Keratinocyte (primary cell): ENCODE results near the gene PKHD1. TPM values are rescaled to one million over a fixed set of nuclear protein-coding genes. Genes with fewer than 3 reads are reported as not detected.

Experiments used
- DNase-seq: peaks from one replicate; pipeline ENCODE4 v3.0.0-alpha.2; 2011; ENCODE audit warnings: low read depth, missing footprints, low spot score
- FAIRE-seq: peaks from 2 replicates; lab custom pipeline; 2011; peaks lifted over from hg19 to GRCh38; lab: Jason Lieb, UNC
- H2AFZ ChIP-seq: 2 replicates; pipeline ENCODE4 v1.6.0; 2012; ENCODE audit warnings: low read length, control low read depth, inconsistent platforms; ENCODE audit not compliant: control insufficient read depth
- H3K27ac ChIP-seq: 2 replicates; pipeline ENCODE4 v1.5.1; 2011; ENCODE audit warnings: low read length; ENCODE audit not compliant: control insufficient read depth, insufficient read depth
- H3K27me3 ChIP-seq: 3 replicates; pipeline ENCODE4 v1.6.0; 2011; ENCODE audit warnings: low read length; ENCODE audit not compliant: control insufficient read depth, insufficient read depth; ENCODE audit errors: extremely low read depth
- H3K36me3 ChIP-seq, 2 experiments: 2 replicates in 1 of 2; 3 replicates in 1 of 2; pipeline ENCODE4 v1.5.1; 2011; ENCODE audit warnings: low read length in 2 of 2, mild to moderate bottlenecking in 1 of 2; ENCODE audit not compliant: control insufficient read depth in 2 of 2, insufficient read depth in 2 of 2; ENCODE audit errors: extremely low read depth in 1 of 2
- H3K4me1 ChIP-seq: 3 replicates; pipeline ENCODE4 v1.5.1; 2011; ENCODE audit warnings: low read length; ENCODE audit not compliant: control insufficient read depth, insufficient read depth; ENCODE audit errors: extremely low read depth
- H3K4me2 ChIP-seq: 3 replicates; pipeline ENCODE4 v1.6.0; 2011; ENCODE audit warnings: low read depth, low read length; ENCODE audit not compliant: control insufficient read depth, insufficient read depth; ENCODE audit errors: extremely low read depth
- H3K4me3 ChIP-seq, 3 experiments: fragments of 200-600 bp in 1 of 3; sonication (generic) in 1 of 3; 2 replicates in 2 of 3; 3 replicates in 1 of 3; pipeline ENCODE4 v1.5.1; 2011 to 2016; ENCODE audit warnings: low read length in 3 of 3, mild to moderate bottlenecking in 3 of 3, control low read depth in 2 of 3, inconsistent platforms in 1 of 3, low read depth in 1 of 3, mixed read lengths in 1 of 3, mixed run types in 1 of 3, moderate library complexity in 1 of 3; ENCODE audit not compliant: control insufficient read depth in 2 of 3, insufficient read depth in 2 of 3; ENCODE audit errors: extremely low read depth in 1 of 3
- H3K79me2 ChIP-seq: 2 replicates; pipeline ENCODE4 v1.6.0; 2012; ENCODE audit warnings: low read length; ENCODE audit not compliant: control insufficient read depth, insufficient read depth
- H3K9ac ChIP-seq: 3 replicates; pipeline ENCODE4 v1.6.0; 2011; ENCODE audit warnings: low read length; ENCODE audit not compliant: control insufficient read depth, insufficient read depth; ENCODE audit errors: extremely low read depth
- H3K9me1 ChIP-seq: 3 replicates; pipeline ENCODE4 v1.6.0; 2011; ENCODE audit warnings: low read length; ENCODE audit not compliant: control insufficient read depth, insufficient read depth; ENCODE audit errors: extremely low read depth
- H3K9me3 ChIP-seq: 2 replicates; pipeline ENCODE4 v1.5.1; 2012; ENCODE audit warnings: low read depth, low read length; ENCODE audit not compliant: control insufficient read depth
- H4K20me1 ChIP-seq: 3 replicates; pipeline ENCODE4 v1.6.0; 2011; ENCODE audit warnings: low read length; ENCODE audit not compliant: control insufficient read depth, insufficient read depth; ENCODE audit errors: extremely low read depth
- CTCF ChIP-seq, 3 experiments: IDR thresholded peaks in 1 of 3; conservative IDR thresholded peaks in 1 of 3; optimal IDR thresholded peaks in 1 of 3; 2 replicates in 2 of 3; 3 replicates in 1 of 3; pipeline versions ENCODE3 to v1.5.1; 2011; ENCODE audit warnings: low read length in 3 of 3, mild to moderate bottlenecking in 3 of 3, moderate library complexity in 2 of 3, control low read depth in 1 of 3, inconsistent platforms in 1 of 3; ENCODE audit not compliant: insufficient read depth in 2 of 3; ENCODE audit errors: extremely low read depth in 1 of 3
- EZH2 ChIP-seq: IDR thresholded peaks from one replicate; pipeline ENCODE4 v1.6.1; 2012; ENCODE audit warnings: inconsistent platforms, mild to moderate bottlenecking, low read length, moderate library complexity
- dilution Hi-C: fragments of 300-500 bp; cut with MboI; formaldehyde crosslinking; loops from one replicate; pipeline ENCODE4 v1.7.0; 2020; ENCODE audit warnings: low sequenced_read_pairs; ENCODE audit not compliant: extremely low pct_ligation_motif_present
- polyA plus RNA-seq, 5 experiments: library from polyadenylated mRNA; depleted of rRNA in 3 of 5; stranded (reverse) in 3 of 5; stranded (forward) in 1 of 5; unstranded in 1 of 5; fragments of >200 nt; gene quantifications; 1 replicate in 1 of 5; 2 replicates in 3 of 5; 3 replicates in 1 of 5; pipeline versions ENCODE4 v1.2.1 to v1.2.3, GENCODE V29; 2011 to 2012; ENCODE audit warnings: missing spikeins in 2 of 5, low read depth in 1 of 5, low replicate concordance in 1 of 5

PKHD1 gene
- polyA plus RNA-seq, 1 donor (not counting 4 experiments of a cell fraction or from before 2014, with no cell fraction given): under 0.01 TPM

DNA sequence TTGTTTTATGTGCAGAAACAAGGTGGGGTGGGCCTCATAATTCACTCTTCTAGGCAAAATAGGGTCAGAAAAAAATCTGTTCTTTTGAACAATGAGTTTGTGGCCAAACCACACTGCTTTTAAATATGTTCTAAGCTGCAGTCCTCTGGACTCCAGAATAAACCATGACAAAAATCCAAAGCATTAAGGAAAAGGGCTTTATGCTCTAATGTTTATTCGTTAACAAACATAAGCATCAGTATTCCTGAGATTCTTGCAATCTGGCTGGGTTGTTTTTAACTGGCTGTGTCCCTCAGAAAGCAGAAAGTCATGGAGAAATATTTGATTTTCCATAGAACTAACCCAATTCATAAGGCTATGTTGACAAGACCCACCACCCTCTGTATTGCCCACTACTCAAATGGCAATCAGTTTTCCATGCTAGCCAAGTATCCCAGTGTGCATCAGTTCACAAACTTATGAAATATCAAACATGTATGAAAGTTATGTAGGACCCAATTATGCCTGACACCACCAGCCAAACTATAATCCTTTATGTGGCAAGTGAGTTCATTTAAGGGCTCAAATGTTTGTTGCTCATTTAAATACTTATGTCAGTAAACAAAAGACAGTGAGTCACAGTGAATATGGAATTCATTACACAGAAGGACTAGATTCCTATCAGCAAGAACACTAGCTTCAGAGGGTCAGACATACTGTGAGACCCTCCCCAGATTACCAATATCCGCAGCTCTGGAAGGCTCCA, 45.1 kb downstream of the PKHD1 start:
- H3K79me2 ChIP-seq: no peaks in the 10 kb centered on the region
- no peak overlapping the region for H2AFZ ChIP-seq
- H3K4me2 ChIP-seq: no peak overlapping the region
- H3K9ac ChIP-seq: no peak overlapping the region
- FAIRE-seq (no peak), DNase-seq (no peak)
- no peaks in the 10 kb centered on the region for H3K36me3 ChIP-seq
- H3K4me1 ChIP-seq: no peaks in the 10 kb centered on the region
- dilution Hi-C loops: no loop called here
- H3K27me3 ChIP-seq: no peaks in the 10 kb centered on the region
- H3K9me1 ChIP-seq: no peaks in the 10 kb centered on the region
- no peak for TF ChIP-seq EZH2
- no peak for TF ChIP-seq CTCF (optimal IDR thresholded peaks at IDR 0.05 in 1 of 3, IDR thresholded peaks at IDR 0.05 in 1 of 3, conservative IDR thresholded peaks at IDR 0.05 in 1 of 3; ENCODE audit: extremely low read depth in 1 of 3, insufficient read depth in 2 of 3, low read length in 3 of 3)
- H3K27ac ChIP-seq: no peak overlapping the region
- H3K4me3 ChIP-seq: no peak overlapping the region
- no peaks in the 10 kb centered on the region for H4K20me1 ChIP-seq
- no peaks in the 10 kb centered on the region for H3K9me3 ChIP-seq

DNA sequence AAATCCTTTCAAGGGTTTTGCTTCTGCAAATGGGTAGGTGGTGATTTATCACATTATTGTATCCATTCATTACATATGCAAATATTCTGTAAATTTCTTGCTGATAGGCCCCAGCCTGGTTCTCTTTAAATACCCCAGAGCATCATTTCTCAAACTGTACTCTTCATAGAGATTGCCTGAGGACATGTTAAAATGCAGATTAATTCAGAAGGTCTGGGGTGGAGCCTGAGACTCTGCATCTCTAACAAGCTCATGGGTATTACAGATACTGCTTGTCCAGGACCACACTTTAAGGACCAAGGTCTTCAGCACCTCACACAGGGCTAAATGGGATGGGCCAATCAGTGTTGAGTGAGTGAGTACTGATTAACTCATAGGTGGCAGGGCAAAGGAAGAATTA, 46.3 kb downstream of the PKHD1 start:
- dilution Hi-C loops: no loop called here
- Histone ChIP-seq H2AFZ (no peak overlapping the region), H3K4me2 (no peak overlapping the region), H3K27me3 (no peaks in the 10 kb centered on the region), H3K9ac (no peak overlapping the region), H3K9me1 (no peaks in the 10 kb centered on the region), H3K4me1 (no peaks in the 10 kb centered on the region), H4K20me1 (no peaks in the 10 kb centered on the region), H3K27ac (no peak overlapping the region), H3K4me3 (no peak overlapping the region), H3K79me2 (no peaks in the 10 kb centered on the region), H3K9me3 (no peaks in the 10 kb centered on the region), H3K36me3 (no peaks in the 10 kb centered on the region)
- FAIRE-seq (no peak), DNase-seq (no peak)
- TF ChIP-seq CTCF (optimal IDR thresholded peaks at IDR 0.05 in 1 of 3, IDR thresholded peaks at IDR 0.05 in 1 of 3, conservative IDR thresholded peaks at IDR 0.05 in 1 of 3; ENCODE audit: extremely low read depth in 1 of 3, insufficient read depth in 2 of 3, low read length in 3 of 3) (no peak), EZH2 (no peak)
